ENCODE results near the gene SPG11. TPM values are rescaled to one million over a fixed set of nuclear protein-coding genes. Genes with fewer than 3 reads are reported as not detected.

SPG11 gene
- total RNA-seq, 1 donor from 2014 or later = 37.5 TPM

- H3K4me3 ChIP-seq (ENCODE audit: low read depth, low read length) = no peak overlapping the region
- no peak for TF ChIP-seq CTCF (conservative IDR thresholded peaks at IDR 0.05; ENCODE audit: low read depth, low read length)
- DNase-seq (ENCODE audit: low read depth) = no peak
Measured at GRCh38 chr15:44595656-44596510, 67.6 kb downstream of the SPG11 start.

GRCh38 chr15:44595246-44595645 lies 68.2 kb downstream of the SPG11 start:
- H3K4me3 ChIP-seq (ENCODE audit: low read depth, low read length) = no peak overlapping the region
- no peak for TF ChIP-seq CTCF (conservative IDR thresholded peaks at IDR 0.05; ENCODE audit: low read depth, low read length)
- DNase-seq (ENCODE audit: low read depth) = no peak

GRCh38 chr15:44593042-44593736 lies 70.3 kb downstream of the SPG11 start:
- H3K4me3 ChIP-seq (ENCODE audit: low read depth, low read length) = no peak overlapping the region
- DNase-seq (ENCODE audit: low read depth) = no peak
- peak; percentile 56 for TF ChIP-seq CTCF (conservative IDR thresholded peaks at IDR 0.05; ENCODE audit: low read depth, low read length)

- DNase-seq (ENCODE audit: low read depth) = no peak
- no peak overlapping the region for H3K4me3 ChIP-seq (ENCODE audit: low read depth, low read length)
- TF ChIP-seq CTCF (conservative IDR thresholded peaks at IDR 0.05; ENCODE audit: low read depth, low read length) = no peak
Measured at GRCh38 chr15:44591326-44591725, 72.1 kb downstream of the SPG11 start.

- no peak for TF ChIP-seq CTCF (conservative IDR thresholded peaks at IDR 0.05; ENCODE audit: low read depth, low read length)
- no peak for DNase-seq (ENCODE audit: low read depth)
- H3K4me3 ChIP-seq (ENCODE audit: low read depth, low read length) = no peak overlapping the region
Measured at GRCh38 chr15:44588541-44588940, 74.9 kb downstream of the SPG11 start.

GRCh38 chr15:44585633-44586032 lies 77.8 kb downstream of the SPG11 start:
- no peak for TF ChIP-seq CTCF (conservative IDR thresholded peaks at IDR 0.05; ENCODE audit: low read depth, low read length)
- no peak overlapping the region for H3K4me3 ChIP-seq (ENCODE audit: low read depth, low read length)
- DNase-seq (ENCODE audit: low read depth) = no peak

All from epithelial cell of proximal tubule (primary cell).